ENCODE data around the gene ABCC10. TPM values are rescaled to one million over a fixed set of nuclear protein-coding genes. Genes with fewer than 3 reads are reported as not detected.
"Not testable (repeated sequence)": the region's sequence is repeated elsewhere in the genome, so short reads cannot be mapped to it uniquely, and the experiment has no call there.

Gene ABCC10
- total RNA-seq, 1 donor from 2014 or later, result 74.6 TPM

- Mint-ChIP-seq H3K9me3 (no peaks in the 10 kb centered on the region), H3K27me3 (no peaks in the 10 kb centered on the region), H3K27ac (no peak overlapping the region), H3K4me3 (peak overlapping the region; percentile 85), H3K36me3 (ENCODE audit: low read depth) (peaks cover 31% of the 10 kb centered on the region), H3K4me1 (peaks cover 16% of the 10 kb centered on the region)
- POLR2A ChIA-PET, result interaction anchor here (0.6 to 2.1 kb wide), 6 partner anchors 9 to 189 kb away, joined by 3 to 7 read pairs (median 6); partner anchors contain the start of genes ABCC10 and TJAP1
- peak; percentile 49 for ATAC-seq (ENCODE audit: low read depth)
- DNase-seq, result peak; percentile 72
- CTCF ChIA-PET, result interaction anchor here (1.1 to 4.2 kb wide), 3 partner anchors 23 to 115 kb away, joined by 3 to 33 read pairs (median 3); partner anchors contain the start of gene TJAP1
- TF ChIP-seq CTCF (IDR thresholded peaks at IDR 0.05), result no peak
- intact Hi-C loops (cut with micrococcal nuclease), result loop anchor here (1.0 to 10.0 kb wide), 5 partner anchors 22 to 192 kb away; partner anchors contain the start of genes ABCC10, TJAP1 and ZNF318
Measured at GRCh38 chr6:43454696-43455530, 27.6 kb downstream of the ABCC10 start.

DNA sequence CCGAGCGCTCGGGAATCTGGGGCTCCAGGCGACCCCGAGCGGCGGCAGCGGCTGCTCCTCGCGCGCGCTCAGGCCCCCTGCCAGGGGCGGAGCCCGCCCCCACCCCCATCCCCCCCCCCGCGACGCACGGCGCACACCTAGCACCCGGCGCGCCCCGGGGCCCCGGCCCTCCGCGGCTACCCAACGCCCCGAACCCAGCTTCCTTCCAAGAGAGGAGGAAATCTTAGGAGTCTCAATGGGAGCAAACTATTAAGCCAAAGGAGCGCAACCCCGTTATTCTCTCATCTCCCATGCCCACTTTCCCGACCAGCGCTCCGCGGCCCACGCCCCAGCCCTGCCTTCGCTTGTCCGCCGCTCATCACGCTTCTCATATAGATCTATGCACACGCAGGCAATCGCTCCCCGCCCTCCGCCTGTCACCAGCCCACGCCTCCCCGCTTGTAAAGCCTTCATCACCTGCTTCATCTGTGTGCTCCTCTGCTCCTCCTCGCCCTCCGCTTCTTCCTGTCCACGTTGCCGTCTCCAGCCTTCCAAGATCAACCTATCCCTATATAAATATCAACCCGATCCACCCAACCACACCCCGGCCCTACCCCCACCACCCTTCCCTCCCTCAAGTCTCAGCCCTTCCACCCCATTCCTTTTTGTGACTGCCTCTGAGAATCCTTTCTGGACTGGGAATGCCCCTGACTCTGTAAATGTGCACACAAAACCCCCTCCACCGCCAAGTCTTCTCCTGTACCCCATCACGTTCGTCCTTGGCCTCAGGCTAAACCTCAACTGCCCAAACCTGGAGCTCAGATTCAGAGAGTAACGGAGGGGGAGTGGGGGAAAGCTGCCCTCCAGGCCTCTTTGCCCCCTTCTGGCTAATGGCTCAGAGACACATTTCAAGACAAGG, 28.4 kb downstream of the ABCC10 start, which contains the start of gene DLK2:
DLK2 (minus strand) TSS at position 18 of the 898 bp plus-strand sequence. CDS start 723 bp downstream, outside the sequence.
- Mint-ChIP-seq H3K36me3 (ENCODE audit: low read depth) (peaks cover 24% of the 10 kb centered on the region), H3K4me1 (peaks cover 16% of the 10 kb centered on the region), H3K27me3 (no peaks in the 10 kb centered on the region), H3K27ac (peak within 1 kb of the TSS; percentile 71), H3K9me3 (no peaks in the 10 kb centered on the region), H3K4me3 (peak within 1 kb of the TSS; percentile 88)
- CTCF ChIA-PET, result interaction anchor here (1.1 to 4.2 kb wide), 4 partner anchors 22 to 116 kb away, joined by 3 to 33 read pairs (median 4); partner anchors contain the start of gene TJAP1
- DNase-seq, result peak; percentile 41
- no peak for TF ChIP-seq CTCF (IDR thresholded peaks at IDR 0.05)
- POLR2A ChIA-PET, result interaction anchor here (0.6 to 2.1 kb wide), 9 partner anchors 8 to 681 kb away, joined by 3 to 15 read pairs (median 5); partner anchors contain the start of genes ABCC10, LRRC73 and TJAP1
- intact Hi-C loops (cut with micrococcal nuclease), result loop anchor here (1.0 to 10.0 kb wide), 5 partner anchors 22 to 193 kb away; partner anchors contain the start of genes ABCC10, TJAP1 and ZNF318
- ATAC-seq (ENCODE audit: low read depth), result peak; percentile 57

DNA sequence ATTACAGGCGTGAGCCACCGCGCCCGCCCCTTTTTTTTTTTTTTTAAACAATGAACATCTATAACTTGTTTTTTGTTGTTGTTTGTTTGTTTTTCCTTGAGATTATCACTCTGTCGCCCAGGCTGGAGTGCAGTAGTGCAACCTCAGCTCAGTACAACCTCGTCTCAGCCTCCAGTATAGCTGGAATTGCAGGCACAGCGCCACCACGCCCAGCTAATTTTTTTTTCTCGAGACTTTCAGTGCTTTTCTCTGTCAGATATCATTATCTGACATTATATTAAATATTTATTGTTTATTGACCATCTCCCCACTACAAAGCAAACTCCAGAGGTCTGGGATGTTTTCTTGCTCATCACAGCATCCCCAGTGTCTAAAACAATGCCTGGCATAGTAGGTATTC, 30.3 kb downstream of the ABCC10 start:
- POLR2A ChIA-PET, result interaction anchor here (0.7 kb wide), 3 partner anchors 31 to 211 kb away, joined by 3 to 4 read pairs (median 4); no protein-coding TSS in a partner anchor
- CTCF ChIA-PET, result no interaction called here
- Mint-ChIP-seq H3K4me3 (no peak overlapping the region), H3K4me1 (peaks cover 16% of the 10 kb centered on the region), H3K9me3 (no peaks in the 10 kb centered on the region), H3K36me3 (ENCODE audit: low read depth) (peaks cover 11% of the 10 kb centered on the region), H3K27ac (no peak overlapping the region), H3K27me3 (peaks cover 2% of the 10 kb centered on the region)
- intact Hi-C loops (cut with micrococcal nuclease), result loop anchor here (10.0 kb wide), 1 partner anchor 93 kb away; the partner anchor contains the start of gene ZNF318
- DNase-seq, result no peak
- no peak for TF ChIP-seq CTCF (IDR thresholded peaks at IDR 0.05)
- no peak for ATAC-seq (ENCODE audit: low read depth)

GRCh38 chr6:43458154-43458553, 30.8 kb downstream of the ABCC10 start:
- H3K27ac Mint-ChIP-seq; H3K4me3 Mint-ChIP-seq; DNase-seq; ATAC-seq (ENCODE audit: low read depth); H3K9me3 Mint-ChIP-seq; CTCF ChIA-PET; H3K27me3 Mint-ChIP-seq; H3K36me3 Mint-ChIP-seq (ENCODE audit: low read depth): not testable (repeated sequence)
- POLR2A ChIA-PET, result interaction anchor here (0.6 to 1.0 kb wide), 4 partner anchors 14 to 230 kb away, joined by 3 to 7 read pairs (median 4); no protein-coding TSS in a partner anchor
- intact Hi-C loops (cut with micrococcal nuclease), result loop anchor here (10.0 kb wide), 1 partner anchor 93 kb away; the partner anchor contains the start of gene ZNF318
- H3K4me1 Mint-ChIP-seq, result peaks cover 16% of the 10 kb centered on the region

DNA sequence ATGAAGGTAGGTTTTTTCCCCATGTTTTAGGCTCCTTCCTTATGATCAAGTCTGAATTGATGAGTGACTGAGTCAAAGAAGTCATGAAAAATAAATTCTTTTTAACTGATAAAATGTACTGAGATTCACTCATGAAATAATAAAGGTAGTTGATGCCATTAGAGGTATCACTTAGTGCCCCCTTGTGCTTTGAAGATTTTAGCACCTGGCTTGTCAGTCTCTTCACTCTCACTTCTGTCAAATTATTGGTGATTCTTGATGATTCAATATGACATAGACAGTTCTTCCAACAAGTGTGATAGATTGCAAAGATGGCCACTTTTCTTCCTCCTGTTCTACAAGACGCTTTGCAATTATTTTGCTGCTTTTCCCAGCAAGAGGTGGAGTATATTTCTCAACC, 32.2 kb downstream of the ABCC10 start:
- intact Hi-C loops (cut with micrococcal nuclease), result loop anchor here (1.0 to 10.0 kb wide), 2 partner anchors 73 to 95 kb away; partner anchors contain the start of gene ZNF318
- H3K4me3 Mint-ChIP-seq, result no peak overlapping the region

More for the DNA sequence above, 32.2 kb downstream of the ABCC10 start:
- H3K9me3 Mint-ChIP-seq, result no peaks in the 10 kb centered on the region
- TF ChIP-seq CTCF (IDR thresholded peaks at IDR 0.05), result no peak
- peaks cover 2% of the 10 kb centered on the region for H3K36me3 Mint-ChIP-seq (ENCODE audit: low read depth)
- ChIA-PET POLR2A (interaction anchor here (0.8 to 1.3 kb wide), 3 partner anchors 12 to 196 kb away, joined by 3 to 4 read pairs (median 3); no protein-coding TSS in a partner anchor), CTCF (interaction anchor here (1.1 to 1.7 kb wide), 3 partner anchors 10 to 196 kb away, joined by 3 to 5 read pairs (median 3); no protein-coding TSS in a partner anchor)
- no peak overlapping the region for H3K27ac Mint-ChIP-seq
- DNase-seq, result no peak
- peaks cover 12% of the 10 kb centered on the region for H3K4me1 Mint-ChIP-seq
- H3K27me3 Mint-ChIP-seq, result peaks cover 9% of the 10 kb centered on the region
- ATAC-seq (ENCODE audit: low read depth), result no peak
